Putamen (tissue), 1 donor: Measurements from ENCODE around the gene CLEC4G.

Source experiments
- DNase-seq: peaks from one replicate; pipeline ENCODE4 v3.0.0-alpha.2; 2016; ENCODE audit warnings: low spot score

Gene CLEC4G

GRCh38 chr19:7729211-7729610, 2.7 kb downstream of the CLEC4G start:
- DNase-seq = no peak

- no peak for DNase-seq
These were observed 6.1 kb downstream of the CLEC4G start for GRCh38 chr19:7725791-7726190.

GRCh38 chr19:7722231-7722651, 9.7 kb downstream of the CLEC4G start:
- no peak for DNase-seq

GRCh38 chr19:7720351-7720750, 11.6 kb downstream of the CLEC4G start:
- no peak for DNase-seq

- DNase-seq = no peak
These were observed 13.2 kb downstream of the CLEC4G start for GRCh38 chr19:7718668-7719067.

GRCh38 chr19:7716762-7717161, 15.1 kb downstream of the CLEC4G start:
- DNase-seq = no peak

GRCh38 chr19:7715671-7716070, 16.2 kb downstream of the CLEC4G start:
- no peak for DNase-seq

- no peak for DNase-seq
These were observed 21.3 kb downstream of the CLEC4G start for GRCh38 chr19:7710616-7711015.

- no peak for DNase-seq
These were observed 21.9 kb downstream of the CLEC4G start for GRCh38 chr19:7709932-7710460.

GRCh38 chr19:7706955-7707456, 24.9 kb downstream of the CLEC4G start:
- DNase-seq = no peak

- DNase-seq = no peak
These were observed 25.5 kb downstream of the CLEC4G start for GRCh38 chr19:7706188-7706954.

- DNase-seq = no peak
These were observed 26.3 kb downstream of the CLEC4G start for GRCh38 chr19:7705387-7706187.

- no peak for DNase-seq
These were observed 27.4 kb downstream of the CLEC4G start for GRCh38 chr19:7704280-7705060.

- DNase-seq = no peak
These were observed 28.6 kb downstream of the CLEC4G start for GRCh38 chr19:7703332-7703731.

- no peak for DNase-seq
These were observed 30.1 kb downstream of the CLEC4G start, which contains the start of gene FCER2 for GRCh38 chr19:7701654-7702457. TSS of gene FCER2 (minus strand) at chr19:7702131. CDS start at chr19:7699760, 2,371 bp downstream.

GRCh38 chr19:7701049-7701653, 30.8 kb downstream of the CLEC4G start:
- no peak for DNase-seq

- no peak for DNase-seq
These were observed 32.2 kb downstream of the CLEC4G start for GRCh38 chr19:7699417-7700401.

- DNase-seq = no peak
These were observed 32.9 kb downstream of the CLEC4G start for GRCh38 chr19:7699003-7699402.

- DNase-seq = no peak
These were observed 33.3 kb downstream of the CLEC4G start for GRCh38 chr19:7698583-7698982.
